NCI-H146 treated with DMSO at 0.1 percent for 48 hours (cell line): ENCODE results near the gene PSMD5.
A peak's percentile ranks its signal among the peaks of the same experiment; 100 is the strongest.
"Not testable (repeated sequence)": the region's sequence is repeated elsewhere in the genome, so short reads cannot be mapped to it uniquely, and the experiment has no call there.

ENCODE experiments used
- DNase-seq: peaks from one replicate; lab custom pipeline; 2025; ENCODE audit not compliant: unreplicated experiment; lab: John Stamatoyannopoulos, UW

PSMD5 gene

DNA sequence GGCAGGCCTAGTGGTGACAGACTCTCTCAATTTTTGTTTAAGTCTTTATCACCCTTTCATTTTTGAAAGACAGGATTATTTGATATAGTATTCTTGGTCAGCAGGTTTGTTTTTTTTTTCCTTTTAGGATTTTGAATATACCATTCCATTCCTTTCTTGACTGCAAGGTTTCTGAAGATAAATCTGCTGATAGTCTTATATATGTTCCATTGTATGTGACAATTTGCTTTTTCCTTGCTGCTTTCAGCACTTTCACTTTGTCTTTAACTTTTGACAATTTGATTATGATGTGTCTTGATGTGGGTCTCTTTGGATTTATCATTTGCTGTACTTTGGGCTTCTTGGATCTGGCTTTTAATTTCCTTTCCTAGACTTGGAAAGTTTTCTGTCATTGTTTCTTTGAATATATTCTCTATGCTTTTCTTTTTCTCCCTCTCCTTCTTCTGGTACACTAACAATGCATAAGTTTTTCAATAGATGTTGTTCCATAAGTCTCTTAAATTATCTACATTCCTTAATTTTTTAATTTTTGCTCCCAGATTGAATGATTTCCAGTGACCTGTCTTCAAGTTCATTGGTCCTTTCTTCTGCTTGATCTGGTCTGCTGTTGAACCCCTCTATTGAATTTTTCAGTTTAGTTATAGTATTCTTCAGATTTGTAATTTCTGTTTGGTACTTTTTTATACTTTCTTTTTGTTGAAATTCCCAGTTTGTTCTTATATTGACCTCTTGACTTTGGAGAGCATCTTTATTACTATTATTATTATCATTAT is 34.9 kb downstream of the PSMD5 start:
- DNase-seq = no peak

DNA sequence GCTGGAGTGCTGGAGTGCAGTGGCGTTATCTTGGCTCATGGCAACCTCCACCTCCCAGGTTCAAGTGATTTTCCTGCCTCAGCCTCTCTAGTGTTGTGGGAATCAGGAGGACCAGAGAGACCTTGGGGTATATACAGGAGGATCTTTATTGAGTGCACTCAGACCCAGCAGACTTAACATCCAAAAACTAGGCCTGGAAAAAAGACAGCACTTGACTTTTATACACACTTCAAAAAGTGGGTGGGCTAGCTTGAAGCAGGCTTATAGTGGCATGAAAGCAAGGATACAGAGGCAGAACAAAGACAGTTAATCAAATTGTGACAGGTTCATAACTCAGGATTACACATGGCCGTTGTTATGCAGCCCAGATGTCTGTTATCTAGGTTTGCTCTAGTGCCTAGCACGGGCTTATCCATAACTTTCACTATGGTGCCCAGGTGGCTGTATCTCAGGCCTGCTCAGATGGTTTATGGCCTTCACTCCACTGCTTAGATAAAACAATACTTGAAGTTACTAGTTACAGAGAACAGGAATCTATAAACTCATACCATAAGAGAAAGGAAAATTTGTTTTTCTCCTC is 37.8 kb downstream of the PSMD5 start:
- not testable (repeated sequence) for DNase-seq

DNA sequence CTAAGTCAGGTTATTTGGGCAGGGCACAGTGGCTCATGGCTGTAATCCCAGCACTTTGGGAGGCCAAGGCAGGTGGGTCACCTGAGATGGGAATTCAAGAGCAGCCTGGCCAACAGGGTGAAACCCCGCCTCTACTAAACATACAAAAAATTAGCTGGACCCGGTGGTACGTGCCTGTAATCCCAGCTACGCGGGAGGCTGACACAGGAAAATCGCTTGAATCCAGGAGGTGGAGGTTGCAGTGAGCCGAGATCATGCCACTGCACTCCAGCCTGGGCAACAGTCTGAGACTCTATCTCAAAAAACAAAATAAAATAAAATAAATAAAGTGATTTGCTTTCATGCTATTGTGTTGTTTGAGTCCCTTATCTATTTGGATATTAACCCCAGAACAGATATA is 41.3 kb downstream of the PSMD5 start:
- no peak for DNase-seq

DNA sequence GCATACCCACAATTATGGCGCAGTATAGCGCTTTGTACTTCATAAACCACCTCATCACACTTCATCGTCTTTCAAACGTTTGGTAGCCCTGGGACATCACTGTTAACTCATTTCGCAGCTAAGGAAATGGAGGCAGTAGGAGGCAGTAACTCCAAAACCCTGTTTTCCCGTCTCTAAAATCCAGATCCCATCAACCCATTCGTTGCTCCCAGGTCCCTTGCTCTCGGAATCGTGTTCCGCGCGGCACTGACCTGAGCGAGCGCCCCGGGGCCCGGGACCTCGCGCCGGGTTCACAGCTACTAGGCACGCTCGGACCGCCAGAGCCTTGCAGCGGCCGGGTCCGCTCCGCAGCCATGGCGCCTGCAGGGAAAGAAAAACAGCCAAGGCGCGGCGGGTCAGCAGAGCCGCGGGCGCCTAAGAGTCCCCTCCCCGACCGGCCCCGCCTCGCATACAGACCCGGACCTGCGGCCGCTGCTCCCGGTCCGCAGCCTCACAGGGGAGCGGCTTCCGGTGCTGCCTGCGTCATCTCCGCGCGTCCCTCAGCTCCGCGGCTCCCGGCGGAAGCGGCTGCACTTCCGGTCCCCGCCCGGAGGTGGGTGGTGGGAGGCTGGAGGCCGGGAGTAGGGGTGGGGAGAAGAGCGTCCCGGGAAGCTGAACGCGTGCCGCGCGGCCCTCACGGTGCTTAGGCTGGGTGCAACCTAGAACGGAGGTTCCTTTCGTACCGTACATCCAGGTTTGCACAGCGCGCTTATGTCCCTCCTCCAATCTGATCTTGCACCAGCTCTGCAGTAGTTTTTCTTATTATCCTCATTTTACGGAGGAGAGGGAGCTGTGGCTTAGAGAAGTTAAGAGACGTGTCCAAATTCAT is 49.6 kb downstream of the PSMD5 start, which contains the start of gene FBXW2:
Gene FBXW2, minus strand, starts transcription at position 519 of the 868 bp plus-strand sequence. CDS start 5,158 bp downstream, outside the sequence.
- DNase-seq = peak; percentile 47

DNA sequence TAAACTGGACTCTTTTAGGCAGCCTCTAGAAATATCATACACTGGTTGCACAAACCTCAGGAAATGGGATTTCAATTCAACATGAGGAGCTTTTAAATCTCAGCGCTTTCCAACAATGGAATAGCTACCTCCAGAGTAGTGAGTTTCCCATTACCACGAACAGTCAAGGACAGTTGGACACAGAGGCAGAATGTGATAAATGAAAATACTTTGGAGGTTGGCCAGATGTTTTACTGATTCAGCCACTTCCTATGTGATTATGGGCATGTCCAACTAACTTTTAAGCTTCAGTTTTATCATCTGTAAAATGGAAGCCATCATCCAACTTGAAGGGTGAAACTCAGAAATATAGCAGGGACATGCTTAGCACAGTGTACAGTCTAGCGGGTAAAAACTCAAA is 51.6 kb downstream of the PSMD5 start:
- no peak for DNase-seq

DNA sequence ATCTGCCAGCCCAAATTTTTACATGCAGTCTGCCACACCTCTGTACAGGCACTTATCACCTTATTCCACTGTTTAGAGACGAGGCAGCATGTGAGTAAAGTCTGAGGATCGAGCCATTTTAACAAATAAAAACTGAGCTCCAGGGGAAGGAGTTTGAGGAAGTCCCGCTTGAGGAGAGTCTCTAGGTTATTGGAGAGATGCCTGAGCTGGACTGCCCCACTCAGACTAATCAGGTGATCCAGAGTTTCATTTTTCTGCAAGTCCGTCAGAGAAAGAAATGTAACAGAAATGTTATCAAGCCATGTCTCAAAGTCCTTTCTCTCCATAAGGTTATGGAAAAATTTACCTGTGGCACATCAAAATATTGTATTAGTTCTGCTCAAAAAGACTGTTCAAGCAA is 54.8 kb downstream of the PSMD5 start:
- no peak for DNase-seq

DNA sequence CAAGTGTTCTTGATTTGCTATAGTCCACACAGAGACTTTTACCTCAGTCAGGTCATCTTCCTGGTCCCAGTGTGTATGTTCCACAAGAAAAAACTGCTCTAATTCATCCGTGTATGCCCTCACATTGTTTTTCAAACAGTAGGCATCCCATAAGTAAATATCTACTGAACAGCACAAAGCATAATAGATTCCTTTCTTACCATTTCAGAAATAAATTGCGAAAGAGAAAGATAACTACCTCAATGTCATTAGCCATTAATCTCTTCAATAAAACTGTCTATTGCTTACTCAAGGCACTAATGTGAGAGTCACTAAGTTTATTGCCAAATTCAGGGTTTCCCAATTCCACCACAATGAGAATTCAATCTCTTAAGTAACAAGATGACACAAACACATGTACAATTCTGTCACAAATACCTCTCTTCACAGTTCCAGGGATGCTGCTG is 59.1 kb downstream of the PSMD5 start:
- DNase-seq = peak; percentile 3

DNA sequence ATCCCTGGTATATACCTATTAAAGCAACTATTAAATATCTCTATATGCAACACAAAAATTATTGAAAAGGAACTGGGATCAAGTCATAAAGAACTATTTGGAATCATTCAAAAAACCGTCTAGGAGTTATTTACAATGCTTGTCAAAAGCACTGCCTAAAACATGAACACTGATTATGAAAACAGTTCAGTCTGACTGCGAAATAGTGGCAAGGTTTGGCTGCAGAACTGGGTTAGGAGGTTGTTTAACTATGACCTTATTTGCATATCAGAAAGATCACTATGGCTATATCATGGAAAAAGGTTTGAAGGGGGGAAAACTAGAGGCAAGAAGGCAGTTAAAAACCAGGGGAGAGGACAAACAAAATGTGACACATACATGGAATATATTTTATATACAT is 61.5 kb downstream of the PSMD5 start:
- no peak for DNase-seq

DNA sequence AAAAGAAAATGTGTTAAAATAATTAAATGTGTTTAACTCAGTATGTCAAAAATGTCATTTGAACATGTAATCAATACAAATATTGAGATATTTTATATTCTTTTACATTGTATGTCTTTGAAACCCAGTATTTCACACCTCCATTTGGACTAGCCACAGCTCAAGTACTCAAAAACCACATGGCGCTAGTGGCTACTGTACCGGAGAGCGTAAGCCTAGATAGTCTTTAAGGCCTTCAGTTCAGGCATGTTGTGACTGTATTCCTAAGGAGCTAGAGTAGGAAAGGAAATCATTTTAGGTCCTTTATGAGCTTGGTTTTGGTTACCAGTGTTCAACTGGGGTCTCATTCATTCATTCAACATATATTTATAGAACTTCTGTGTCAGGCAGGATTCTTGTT is 62.4 kb downstream of the PSMD5 start:
- no peak for DNase-seq

DNA sequence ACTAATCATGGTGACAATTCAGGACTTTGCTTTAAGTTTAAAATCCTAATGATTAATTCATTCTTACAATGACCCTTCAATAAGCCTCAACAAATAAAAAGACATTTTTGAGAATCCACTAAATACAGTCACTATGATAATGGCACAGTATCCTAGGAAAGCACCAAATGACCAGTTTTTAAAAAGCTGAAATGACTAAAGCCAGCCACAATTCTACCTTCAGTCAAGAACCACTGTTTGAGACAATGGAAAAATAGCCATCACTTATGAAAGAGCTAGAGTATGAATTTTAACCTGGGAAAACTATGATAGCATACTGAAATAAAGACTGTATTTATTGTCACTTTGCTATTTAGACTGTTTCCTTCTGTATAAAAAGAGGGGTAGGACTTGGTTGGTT is 63.5 kb downstream of the PSMD5 start:
- DNase-seq = no peak

DNA sequence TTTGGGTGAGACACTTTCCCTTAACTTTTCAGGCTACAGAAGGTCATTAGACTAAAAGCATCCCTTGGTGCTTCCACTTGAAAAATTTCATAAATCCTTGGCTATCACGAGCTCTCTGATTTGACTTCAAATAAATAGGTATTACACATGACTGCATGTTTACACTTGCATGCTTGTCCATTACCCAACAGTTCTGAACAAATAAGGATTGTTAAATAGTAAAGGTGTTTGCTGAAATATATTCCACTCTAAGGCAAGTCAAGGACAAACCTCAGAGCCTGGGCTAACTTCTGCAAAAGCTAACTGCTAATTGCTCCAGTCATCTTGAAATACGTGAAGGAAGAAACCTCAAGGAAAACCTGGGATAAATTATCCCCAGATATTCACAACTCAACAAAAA is 64.0 kb downstream of the PSMD5 start:
- no peak for DNase-seq

DNA sequence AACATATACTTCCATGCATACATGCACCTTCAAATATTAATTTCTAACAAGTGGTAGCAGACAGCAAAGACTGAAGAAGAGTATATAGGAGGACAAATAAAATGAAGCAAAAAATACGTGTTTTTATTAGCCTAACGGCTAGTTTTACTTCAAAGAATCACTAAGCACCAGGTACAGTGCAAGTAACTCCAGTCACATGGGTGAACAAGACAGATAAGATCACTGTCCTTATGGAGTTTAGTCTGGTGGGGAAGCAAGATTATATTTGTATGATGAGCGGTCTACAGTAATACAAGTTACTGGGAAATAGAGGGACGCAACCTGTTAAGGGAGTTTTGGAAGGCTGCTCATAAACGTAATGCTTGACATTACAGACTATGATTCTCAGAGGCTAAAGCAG is 65.5 kb downstream of the PSMD5 start:
- no peak for DNase-seq

DNA sequence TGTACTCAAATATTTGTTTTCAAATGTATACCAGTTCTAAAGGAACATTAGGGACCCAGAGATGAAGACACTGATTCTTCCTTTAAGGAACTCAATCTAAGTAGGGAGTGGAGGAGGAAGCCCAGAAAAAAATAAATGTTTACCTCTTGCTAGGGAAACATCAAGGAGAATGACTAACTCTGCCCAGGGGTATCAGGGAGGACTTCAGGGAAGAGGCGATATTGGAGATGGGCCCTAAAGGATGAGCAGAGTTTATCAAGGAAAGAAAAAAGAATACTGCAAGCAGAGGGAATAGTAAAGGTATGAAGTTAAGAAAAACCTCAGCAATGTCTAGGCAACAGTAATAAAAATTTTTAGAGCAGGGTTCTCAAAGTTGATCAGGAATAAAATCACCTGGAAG is 65.9 kb downstream of the PSMD5 start:
- DNase-seq = no peak

DNA sequence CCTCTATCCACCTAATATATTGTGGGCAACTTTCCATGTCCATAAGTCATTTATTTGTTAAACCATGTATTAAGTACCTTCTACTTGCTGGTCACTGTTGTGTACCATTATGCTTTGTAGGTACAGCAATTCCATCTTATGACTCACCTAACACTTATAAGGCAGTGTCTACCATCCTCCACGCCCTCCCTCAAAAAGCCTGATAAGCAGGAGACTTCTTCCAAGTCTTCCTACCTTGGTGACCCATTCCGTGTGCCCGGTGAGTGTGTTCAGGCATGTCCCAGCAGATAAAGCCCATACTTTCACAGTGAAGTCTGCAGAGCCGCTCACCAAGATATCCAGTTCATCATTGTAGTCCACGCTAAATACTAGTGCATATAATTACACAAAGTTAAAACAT is 66.9 kb downstream of the PSMD5 start:
- no peak for DNase-seq

DNA sequence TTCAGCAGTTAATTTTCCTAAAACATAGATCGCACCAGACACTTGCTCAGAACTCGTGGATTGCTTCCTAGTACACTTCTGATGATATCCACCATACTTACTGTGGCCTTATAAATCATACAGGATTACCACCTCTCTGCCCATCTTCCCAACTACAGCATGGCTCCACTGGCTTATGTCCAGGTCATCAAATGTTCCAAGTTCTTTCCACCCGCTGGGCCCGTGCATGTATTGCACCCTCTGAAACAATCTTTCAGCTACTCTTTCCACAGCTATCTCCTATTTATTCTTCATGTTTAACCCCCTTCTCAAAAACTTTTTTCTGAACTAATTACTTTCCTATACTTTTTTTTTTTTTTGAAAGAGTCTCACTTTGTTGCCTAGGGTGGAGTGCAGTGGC is 68.0 kb downstream of the PSMD5 start:
- no peak for DNase-seq

DNA sequence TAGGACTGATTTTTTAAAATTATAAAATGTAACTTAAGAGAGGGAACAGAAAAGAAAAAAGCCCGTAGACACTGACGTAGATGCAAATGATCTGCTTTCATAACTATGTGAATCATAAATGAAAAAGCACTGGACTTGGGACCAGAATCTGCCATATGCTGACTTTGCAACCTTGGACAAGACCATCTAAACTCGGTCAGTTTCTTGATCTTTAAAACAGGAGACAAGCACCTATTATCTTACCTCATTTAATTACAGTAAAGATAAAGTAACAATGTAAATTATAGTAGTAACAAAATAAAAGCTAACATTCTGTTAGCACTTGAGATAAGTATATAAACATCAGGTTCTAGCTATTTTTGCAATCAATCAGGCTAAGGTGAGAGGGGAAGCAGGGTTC is 69.5 kb downstream of the PSMD5 start:
- no peak for DNase-seq

DNA sequence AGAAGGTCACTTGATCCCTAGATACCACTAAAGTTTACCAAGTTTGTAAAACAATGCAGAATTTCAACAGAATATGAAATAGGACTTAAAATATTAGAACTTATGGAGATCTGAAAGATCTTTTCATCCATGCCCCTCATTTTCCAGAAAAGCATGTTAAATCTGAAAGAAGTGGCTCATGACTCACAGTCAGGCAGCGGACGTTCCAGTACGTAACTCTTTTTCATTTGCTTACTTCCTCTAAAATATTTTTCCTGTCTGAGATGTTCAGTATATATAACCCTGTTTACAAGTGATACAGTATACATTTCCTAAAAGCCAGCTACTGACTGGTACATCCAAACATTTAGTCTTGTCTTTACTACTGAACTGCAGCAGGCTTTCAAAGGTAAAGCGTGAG is 71.8 kb downstream of the PSMD5 start:
- DNase-seq = no peak

DNA sequence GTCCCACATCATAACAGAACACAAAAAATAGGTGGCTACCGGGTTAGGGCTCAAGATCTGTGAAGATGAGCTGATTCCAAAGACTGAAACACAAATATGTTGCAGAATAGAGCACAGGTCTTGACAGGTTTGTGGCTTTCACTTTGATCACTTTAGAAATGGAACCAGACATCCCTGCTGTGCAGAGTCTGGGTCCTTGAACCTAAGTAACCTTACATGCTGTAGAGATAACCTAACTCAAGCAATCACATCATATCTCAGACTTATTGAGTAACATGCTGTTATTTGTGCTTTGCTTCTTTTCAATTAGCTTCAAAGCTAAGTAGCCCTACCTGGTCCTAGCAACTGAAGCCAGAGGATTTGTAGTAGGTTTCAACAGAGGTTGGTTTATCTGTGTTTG is 73.8 kb downstream of the PSMD5 start:
- no peak for DNase-seq

DNA sequence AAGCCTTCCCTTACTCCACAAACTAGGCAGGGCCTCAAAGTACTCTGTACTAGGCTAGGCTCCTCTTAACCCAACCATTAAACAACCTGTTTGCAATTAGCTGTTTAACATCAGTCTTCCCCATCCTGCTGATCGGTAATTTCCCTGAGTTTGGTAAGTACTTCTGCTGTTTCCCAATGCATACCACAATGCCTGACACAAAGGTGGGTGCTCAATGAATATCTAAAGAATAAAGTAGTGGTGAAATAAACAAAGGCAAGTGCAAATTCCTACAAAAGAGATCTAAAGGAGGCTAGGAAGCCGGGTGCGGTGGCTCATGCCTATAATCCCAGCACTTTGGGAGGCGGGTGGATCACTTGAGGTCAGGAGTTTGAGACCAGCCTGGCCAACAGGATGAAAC is 74.5 kb downstream of the PSMD5 start:
- DNase-seq = no peak

DNA sequence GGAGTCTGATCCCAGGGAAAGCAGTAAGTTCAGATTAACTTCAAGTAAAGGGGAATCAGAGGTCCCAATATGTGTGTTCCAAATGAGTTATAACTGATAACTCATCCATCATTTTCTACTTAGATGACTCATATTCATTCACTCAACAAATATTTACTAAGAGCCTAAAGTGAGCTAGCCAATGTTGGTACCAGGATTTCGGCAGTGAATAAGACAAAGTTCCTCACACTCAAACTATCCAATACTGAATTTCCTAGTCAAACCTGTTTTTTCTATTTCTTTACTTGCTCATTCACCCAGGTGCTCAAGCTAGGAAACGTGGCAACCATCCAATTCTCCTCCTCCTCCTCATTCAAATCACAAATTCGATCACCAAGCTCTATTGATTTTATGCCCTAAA is 75.3 kb downstream of the PSMD5 start:
- no peak for DNase-seq
